ENCODE results near the gene SVOPL.
"Not testable (repeated sequence)": the region's sequence is repeated elsewhere in the genome, so short reads cannot be mapped to it uniquely, and the experiment has no call there.

SVOPL gene

DNA sequence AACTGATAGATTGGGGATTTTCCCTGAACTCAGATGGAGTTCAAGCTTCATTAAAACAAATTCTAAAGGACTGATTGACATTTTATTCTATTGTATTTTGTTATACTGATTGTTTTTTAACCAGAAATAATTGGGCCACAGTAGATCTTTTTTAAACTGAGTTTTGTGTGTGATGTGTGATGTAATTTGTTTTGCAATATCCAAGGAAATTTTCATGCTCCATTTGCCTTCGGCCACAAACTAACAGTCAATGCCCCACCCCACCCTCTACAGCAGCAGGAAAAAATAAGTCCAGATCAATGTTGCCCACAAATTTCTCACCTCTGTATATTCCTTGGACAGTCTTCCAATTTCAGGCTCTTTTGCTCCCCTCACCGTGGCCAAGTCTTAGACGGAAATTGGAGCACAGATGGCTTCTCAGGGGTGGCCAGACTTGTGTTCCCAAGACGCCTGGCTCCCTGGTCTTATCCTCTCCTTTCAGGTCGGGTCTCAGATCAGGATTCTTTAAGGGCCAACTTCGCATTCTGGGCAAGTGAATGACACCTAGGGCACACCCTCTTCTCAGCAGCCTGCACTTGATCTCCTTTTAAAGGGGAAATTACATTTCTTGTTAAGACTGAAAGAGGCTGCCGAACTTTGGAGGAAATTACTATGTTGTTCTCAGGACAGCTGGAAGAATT, at the start of gene SVOPL:
Gene SVOPL (minus strand): TSS at position 506 of the 680 bp plus-strand sequence. CDS start 22,317 bp downstream, outside the sequence.
- DNase-seq, result no peak

GRCh38 chr7:138750473-138750872, 49.3 kb upstream of the SVOPL start:
- DNase-seq, result no peak

GRCh38 chr7:138749960-138750359, 48.8 kb upstream of the SVOPL start:
- DNase-seq, result no peak

DNA sequence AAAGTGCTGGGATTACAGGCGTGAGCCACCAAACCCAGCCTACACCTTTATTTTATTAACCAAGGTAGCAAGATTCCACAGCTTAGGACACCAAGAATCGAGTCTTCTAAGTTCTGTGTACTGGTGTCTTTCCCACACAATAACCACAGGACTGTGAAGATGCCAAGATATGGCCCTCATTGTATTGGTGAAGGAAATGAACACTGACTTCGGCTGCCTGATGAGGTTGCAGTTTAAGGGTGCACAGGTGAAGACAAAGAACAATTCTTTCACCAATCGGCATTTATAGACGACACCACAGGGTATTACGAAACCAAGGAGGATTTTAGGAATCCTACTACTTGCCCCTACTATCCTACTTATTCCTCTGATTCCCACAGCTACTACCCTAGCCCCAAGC, 47.5 kb upstream of the SVOPL start:
- DNase-seq, result no peak

DNA sequence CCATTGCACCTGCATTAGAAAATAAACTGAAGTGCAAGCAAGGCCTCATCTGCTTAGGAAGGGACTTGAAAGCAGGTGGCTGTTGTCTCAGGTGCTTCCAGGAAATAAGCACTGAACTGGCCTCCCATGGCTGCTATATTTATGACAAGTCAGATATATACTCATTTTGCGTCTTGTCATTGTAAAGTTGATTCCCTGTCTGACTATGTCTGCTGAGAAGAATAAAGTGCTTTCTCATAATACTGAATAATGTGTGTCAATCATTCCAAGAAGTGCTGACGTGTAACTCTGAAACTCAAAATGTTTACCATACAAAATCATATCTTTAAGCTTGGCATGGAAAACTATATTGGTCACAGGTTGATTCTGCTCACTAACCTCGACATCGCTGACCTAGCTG, 44.9 kb upstream of the SVOPL start:
- DNase-seq, result no peak

- no peak for DNase-seq
These were observed 44.0 kb upstream of the SVOPL start for GRCh38 chr7:138745189-138745588.

GRCh38 chr7:138741453-138741735, 40.2 kb upstream of the SVOPL start:
- DNase-seq, result no peak

GRCh38 chr7:138739859-138740258, 38.7 kb upstream of the SVOPL start:
- no peak for DNase-seq

- peak; percentile 49 for DNase-seq
These were observed 37.6 kb upstream of the SVOPL start for GRCh38 chr7:138738551-138739335.

DNA sequence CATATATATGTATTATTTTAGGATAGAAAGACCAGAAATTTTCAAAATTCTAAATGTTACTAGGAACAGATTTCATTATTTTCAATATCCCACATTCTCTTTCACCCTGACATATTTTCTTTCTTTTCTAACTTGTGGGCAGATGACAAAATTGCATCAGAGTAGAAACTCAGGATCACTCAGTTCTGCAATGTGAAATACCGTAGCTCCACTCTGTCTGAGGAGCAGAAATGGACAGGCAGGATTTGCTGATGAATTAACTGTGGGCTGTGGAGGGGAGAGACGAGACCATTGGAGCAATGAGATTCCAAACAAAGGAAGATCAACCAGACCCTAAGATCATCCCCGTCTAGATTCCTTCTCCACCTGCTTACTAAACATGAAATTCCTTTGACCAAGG, 37.0 kb upstream of the SVOPL start:
- no peak for DNase-seq

DNA sequence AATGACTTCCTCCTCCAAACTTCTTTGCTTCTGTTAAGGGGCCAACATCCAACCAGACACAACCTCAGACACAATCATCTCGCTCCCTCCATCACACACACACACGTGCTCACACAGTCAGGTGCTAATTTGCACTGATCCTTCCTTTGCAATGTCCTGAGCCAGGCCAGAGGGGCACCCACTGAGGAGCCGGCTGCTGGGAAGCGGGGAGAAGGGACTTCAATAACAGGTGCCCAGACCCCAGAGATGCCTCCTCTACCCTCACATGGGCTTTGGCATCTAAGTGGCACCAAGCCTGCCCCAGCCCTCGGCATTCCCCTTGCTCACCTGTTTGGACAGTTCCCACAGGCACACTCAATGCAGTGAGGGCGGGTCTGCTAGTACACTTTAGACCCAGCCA, 34.2 kb upstream of the SVOPL start:
- no peak for DNase-seq

DNA sequence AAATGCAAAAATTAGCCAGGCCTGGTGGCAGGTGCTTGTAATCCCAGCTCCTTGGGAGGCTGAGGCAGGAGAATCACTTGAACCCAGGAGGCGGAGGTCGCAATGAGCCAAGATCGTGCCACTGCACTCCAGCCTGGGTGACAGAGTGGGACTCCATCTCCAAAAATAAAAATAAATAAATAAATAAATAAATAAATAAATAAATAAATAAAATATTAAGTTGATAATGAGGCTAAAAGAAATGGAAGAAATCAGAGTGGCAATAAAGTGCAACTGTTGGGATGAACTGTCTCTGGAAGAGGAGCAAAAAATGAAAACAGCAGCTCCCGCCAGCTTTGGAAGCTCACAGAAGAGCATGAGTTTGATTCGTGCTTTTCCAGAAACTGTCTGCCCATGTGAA, 30.6 kb upstream of the SVOPL start:
- DNase-seq, result not testable (repeated sequence)

GRCh38 chr7:138729444-138729843, 28.3 kb upstream of the SVOPL start:
- DNase-seq, result no peak

- no peak for DNase-seq
These were observed 26.4 kb upstream of the SVOPL start for GRCh38 chr7:138727336-138728099.

GRCh38 chr7:138726288-138726687, 25.1 kb upstream of the SVOPL start:
- DNase-seq, result no peak

- no peak for DNase-seq
These were observed 19.1 kb upstream of the SVOPL start for GRCh38 chr7:138720286-138720685.

- DNase-seq, result no peak
These were observed 15.7 kb upstream of the SVOPL start for GRCh38 chr7:138716889-138717288.

DNA sequence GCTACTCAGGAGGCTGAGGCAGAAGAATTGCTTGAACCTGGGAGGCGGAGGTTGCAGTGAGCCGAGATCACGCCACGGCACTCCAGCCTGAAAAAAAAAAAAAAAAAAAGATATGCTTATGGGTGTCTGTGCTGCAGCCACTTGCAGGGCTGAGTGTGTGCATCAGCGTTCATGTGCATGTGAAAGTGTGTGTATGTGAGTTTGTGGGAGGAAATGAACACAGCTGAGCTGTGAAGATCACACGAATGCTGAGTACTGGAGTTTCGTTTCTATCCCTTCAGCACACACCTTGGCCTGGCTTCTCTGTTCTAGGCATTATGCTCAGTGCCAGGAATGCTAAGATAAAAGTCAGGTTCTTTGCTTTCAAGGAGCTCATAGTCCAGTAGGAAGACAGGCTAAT, 12.0 kb upstream of the SVOPL start:
- DNase-seq, result no peak

DNA sequence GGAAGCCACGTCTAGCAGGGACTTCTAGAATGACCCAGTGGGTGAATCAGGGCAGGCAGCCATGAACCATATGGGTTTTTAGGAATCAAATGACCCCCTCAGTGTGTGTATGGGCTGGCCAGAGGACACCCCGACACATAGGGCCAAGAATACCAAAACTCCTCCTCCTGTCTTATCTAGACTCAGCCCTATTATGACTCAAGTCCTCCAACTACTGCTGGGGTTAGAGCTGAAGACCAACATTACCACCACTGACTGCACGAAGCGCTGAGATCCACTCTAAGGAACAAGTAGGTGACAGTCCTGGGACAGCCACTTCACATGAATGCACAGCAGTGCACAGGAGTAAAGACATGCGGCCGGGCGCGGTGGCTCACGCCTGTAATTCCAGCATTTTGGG, 11.5 kb upstream of the SVOPL start:
- DNase-seq, result no peak

DNA sequence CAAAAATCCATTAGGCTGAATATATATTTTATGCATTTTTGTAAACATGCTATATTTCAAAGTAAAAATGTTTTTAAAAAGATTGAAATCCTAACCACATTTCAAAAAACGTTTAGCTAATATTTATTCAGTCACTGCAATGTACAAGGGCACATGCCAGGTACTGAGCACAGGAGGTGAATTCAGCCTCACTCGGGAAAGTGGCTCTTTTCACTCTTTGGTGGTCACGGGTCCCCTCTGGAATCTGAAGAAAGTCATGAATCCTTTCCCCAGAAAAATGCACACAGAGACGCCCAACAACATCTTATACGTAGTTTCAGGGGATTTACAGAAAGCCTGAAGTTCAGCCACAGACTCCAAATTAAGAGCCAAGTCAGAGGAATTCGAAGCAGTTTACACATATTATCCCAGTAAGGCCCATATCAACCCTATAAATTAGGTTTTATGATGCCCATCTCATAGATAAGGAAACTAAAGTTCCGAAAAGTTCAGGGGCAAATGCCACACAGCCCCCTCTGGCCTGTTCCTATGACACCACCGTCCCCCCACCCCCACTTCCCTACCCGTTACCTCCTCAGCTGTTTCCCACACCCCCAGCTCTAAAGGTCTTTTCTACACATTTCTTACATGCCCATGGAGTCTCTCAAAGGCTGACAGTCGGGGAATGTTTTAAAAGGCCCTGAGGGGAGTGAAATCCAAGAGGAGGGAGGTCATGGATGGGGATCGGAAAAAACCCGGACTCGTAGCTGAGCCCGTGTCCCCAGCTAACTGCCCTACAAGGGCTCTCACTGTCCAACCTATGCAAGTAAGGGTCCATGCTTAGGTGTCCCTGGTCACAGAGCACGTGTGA, 9.6 kb upstream of the SVOPL start:
- DNase-seq, result no peak

DNA sequence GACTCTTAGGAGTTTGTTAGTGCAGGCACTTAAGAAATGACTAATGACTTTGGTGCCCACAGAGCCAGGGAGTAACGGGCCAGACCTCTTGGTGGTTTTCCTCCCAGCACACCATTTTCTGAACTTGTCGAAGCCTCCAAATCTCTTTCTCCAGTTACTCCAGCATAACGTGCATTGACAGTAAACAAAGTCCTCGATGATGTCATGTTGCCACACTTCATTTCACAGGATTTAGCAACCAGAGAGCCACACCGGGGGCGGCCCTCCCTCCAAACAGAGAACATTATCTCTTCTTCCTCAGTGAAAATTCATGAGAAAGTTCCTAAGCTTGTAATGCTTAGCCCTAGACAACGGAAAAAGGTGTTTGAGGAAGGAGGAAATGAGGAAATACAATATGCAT, 4.0 kb upstream of the SVOPL start:
- no peak for DNase-seq

DNA sequence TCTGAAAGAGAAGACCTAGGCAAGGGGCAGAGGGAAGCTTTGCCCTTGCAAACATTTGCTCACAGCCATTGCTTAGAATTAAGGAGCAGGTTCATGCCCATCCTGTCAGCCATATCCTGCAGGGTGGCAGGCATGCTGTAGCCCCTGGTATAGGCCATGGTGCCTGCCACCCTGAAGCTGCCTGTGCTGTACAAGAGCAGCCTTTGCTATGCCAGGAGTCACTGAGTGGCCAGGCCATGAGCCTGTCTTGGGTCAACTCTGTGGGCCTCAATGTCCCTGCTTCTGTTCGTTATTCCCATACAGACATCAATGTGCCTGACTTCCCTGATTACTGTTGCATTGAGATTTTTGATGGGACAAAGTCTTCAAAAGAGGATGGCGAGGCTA, 368 bp upstream of the SVOPL start:
- no peak for DNase-seq

DNA sequence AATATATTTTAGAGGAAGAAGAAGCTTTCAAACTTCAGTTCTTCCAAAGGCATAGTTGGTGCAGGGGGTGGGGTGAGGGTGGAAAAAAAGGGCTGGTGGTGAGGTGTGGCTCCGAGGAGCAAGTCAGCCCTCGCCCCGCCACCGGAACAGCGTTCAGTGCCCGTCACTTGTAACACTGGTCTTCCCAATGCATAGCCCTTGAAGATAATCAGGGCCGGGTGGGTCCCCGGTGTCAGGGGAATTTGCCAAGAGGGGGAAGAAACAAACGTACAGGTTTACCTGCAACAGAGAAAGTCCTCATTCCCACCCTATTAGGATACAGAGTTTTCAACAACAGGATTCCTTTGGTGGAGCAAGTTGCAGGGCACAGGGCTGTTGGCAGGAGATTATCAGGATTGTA, 1.5 kb downstream of the SVOPL start:
- DNase-seq, result no peak

Data from NCI-H2171 (cell line).